ENCODE results near the gene WDR74.

Gene WDR74

GRCh38 chr11:62792202-62792575, 47.2 kb downstream of the WDR74 start:
- no peak for DNase-seq (ENCODE audit: low read depth)

GRCh38 chr11:62791501-62792201, 47.7 kb downstream of the WDR74 start, which contains the start of gene TMEM223:
TMEM223 (minus strand) TSS chr11:62792006; CDS start chr11:62791994, 12 bp downstream.
- DNase-seq (ENCODE audit: low read depth), result peak; percentile 87

GRCh38 chr11:62789576-62789975, 49.8 kb downstream of the WDR74 start:
- no peak for DNase-seq (ENCODE audit: low read depth)

DNA sequence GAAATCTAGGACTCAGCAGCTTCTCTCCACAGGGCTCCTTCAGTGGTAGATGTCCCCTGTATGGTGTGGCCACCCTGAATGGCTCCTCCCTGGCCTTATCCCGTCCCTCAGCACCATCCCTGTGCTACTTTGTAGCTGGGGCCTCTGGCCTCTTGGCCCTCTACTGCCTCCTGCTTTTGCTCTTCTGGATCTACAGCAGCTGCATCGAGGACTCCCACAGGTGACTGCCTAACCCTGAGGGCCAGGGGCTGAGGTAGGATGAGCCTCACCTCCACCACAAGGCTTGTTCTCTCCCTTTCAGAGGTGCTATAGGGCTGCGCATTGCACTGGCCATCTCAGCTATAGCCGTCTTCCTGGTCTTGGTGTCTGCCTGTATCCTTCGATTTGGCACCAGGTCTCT, 50.4 kb downstream of the WDR74 start:
- DNase-seq (ENCODE audit: low read depth), result no peak

- peak; percentile 98 for DNase-seq (ENCODE audit: low read depth)
These were observed 52.2 kb downstream of the WDR74 start, which contains the start of gene TMEM179B for GRCh38 chr11:62787005-62787759. TMEM179B (plus strand) TSS chr11:62787402; CDS start chr11:62787432, 30 bp downstream.

GRCh38 chr11:62786318-62787004, 52.9 kb downstream of the WDR74 start:
- DNase-seq (ENCODE audit: low read depth), result peak; percentile 75

Data from iris pigment epithelial cell (primary cell).